Activated CD8-positive, alpha-beta T cell treated with anti-CD3 and anti-CD28 coated beads for 36 hours (primary cell): Measurements from ENCODE around the gene NCAPG2. TPM values are rescaled to one million over a fixed set of nuclear protein-coding genes. Genes with fewer than 3 reads are reported as not detected.

Experiments
- ATAC-seq: fragments of 200-7000 bp; cut with Tn5 transposase; one replicate; pipeline ENCODE4 v1.10.0; 2021; ENCODE audit warnings: mild to moderate bottlenecking, moderate library complexity
- CTCF ChIA-PET: fragments of 350-600 bp; sonication (Branson Sonifier 250); formaldehyde crosslinking; loops from one replicate; lab custom pipeline; 2021; ENCODE audit warnings: antibody characterized with exemption; lab: Charles Lee
- POLR2A ChIA-PET: fragments of 350-600 bp; sonication (Branson Sonifier 250); formaldehyde crosslinking; loops from one replicate; lab custom pipeline; 2021; ENCODE audit warnings: antibody characterized with exemption; lab: Charles Lee
- DNase-seq: peaks from one replicate; pipeline ENCODE4 v3.0.0-alpha.2; 2020
- H3K27ac Mint-ChIP-seq: one replicate; pipeline ENCODE4 v1.8.0; 2021; ENCODE audit warnings: mild to moderate bottlenecking, mixed read lengths
- H3K27me3 Mint-ChIP-seq: one replicate; pipeline ENCODE4 v1.8.0; 2021; ENCODE audit warnings: mixed read lengths
- H3K36me3 Mint-ChIP-seq: one replicate; pipeline ENCODE4 v1.8.0; 2021; ENCODE audit warnings: low read depth, mixed read lengths
- H3K4me1 Mint-ChIP-seq: one replicate; pipeline ENCODE4 v1.8.0; 2021; ENCODE audit warnings: low read depth, mixed read lengths
- H3K4me3 Mint-ChIP-seq: one replicate; pipeline ENCODE4 v1.8.0; 2021; ENCODE audit warnings: mild to moderate bottlenecking, moderate library complexity, mixed read lengths
- H3K9me3 Mint-ChIP-seq: one replicate; pipeline ENCODE4 v1.8.0; 2021; ENCODE audit warnings: mixed read lengths
- intact Hi-C: fragments of 100-400 bp; cut with micrococcal nuclease; formaldehyde crosslinking; loops from one replicate; pipeline ENCODE4 v1.10.0; 2022
- total RNA-seq, 2 experiments: library from RNA; stranded (reverse); gene quantifications; one replicate each; pipeline ENCODE4 v1.2.3, GENCODE V29; 2021
- TF ChIP-seq, protein P1 (sequence below): fragments of 200-600 bp; IDR thresholded peaks from one replicate; pipeline ENCODE4 v1.8.0; 2022; ENCODE audit warnings: antibody characterized with exemption, mild to moderate bottlenecking

The NCAPG2 gene, protein sequence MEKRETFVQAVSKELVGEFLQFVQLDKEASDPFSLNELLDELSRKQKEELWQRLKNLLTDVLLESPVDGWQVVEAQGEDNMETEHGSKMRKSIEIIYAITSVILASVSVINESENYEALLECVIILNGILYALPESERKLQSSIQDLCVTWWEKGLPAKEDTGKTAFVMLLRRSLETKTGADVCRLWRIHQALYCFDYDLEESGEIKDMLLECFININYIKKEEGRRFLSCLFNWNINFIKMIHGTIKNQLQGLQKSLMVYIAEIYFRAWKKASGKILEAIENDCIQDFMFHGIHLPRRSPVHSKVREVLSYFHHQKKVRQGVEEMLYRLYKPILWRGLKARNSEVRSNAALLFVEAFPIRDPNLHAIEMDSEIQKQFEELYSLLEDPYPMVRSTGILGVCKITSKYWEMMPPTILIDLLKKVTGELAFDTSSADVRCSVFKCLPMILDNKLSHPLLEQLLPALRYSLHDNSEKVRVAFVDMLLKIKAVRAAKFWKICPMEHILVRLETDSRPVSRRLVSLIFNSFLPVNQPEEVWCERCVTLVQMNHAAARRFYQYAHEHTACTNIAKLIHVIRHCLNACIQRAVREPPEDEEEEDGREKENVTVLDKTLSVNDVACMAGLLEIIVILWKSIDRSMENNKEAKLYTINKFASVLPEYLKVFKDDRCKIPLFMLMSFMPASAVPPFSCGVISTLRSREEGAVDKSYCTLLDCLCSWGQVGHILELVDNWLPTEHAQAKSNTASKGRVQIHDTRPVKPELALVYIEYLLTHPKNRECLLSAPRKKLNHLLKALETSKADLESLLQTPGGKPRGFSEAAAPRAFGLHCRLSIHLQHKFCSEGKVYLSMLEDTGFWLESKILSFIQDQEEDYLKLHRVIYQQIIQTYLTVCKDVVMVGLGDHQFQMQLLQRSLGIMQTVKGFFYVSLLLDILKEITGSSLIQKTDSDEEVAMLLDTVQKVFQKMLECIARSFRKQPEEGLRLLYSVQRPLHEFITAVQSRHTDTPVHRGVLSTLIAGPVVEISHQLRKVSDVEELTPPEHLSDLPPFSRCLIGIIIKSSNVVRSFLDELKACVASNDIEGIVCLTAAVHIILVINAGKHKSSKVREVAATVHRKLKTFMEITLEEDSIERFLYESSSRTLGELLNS
- 100 to 1,000 TPM; 108 to 113 TPM for total RNA-seq

DNA sequence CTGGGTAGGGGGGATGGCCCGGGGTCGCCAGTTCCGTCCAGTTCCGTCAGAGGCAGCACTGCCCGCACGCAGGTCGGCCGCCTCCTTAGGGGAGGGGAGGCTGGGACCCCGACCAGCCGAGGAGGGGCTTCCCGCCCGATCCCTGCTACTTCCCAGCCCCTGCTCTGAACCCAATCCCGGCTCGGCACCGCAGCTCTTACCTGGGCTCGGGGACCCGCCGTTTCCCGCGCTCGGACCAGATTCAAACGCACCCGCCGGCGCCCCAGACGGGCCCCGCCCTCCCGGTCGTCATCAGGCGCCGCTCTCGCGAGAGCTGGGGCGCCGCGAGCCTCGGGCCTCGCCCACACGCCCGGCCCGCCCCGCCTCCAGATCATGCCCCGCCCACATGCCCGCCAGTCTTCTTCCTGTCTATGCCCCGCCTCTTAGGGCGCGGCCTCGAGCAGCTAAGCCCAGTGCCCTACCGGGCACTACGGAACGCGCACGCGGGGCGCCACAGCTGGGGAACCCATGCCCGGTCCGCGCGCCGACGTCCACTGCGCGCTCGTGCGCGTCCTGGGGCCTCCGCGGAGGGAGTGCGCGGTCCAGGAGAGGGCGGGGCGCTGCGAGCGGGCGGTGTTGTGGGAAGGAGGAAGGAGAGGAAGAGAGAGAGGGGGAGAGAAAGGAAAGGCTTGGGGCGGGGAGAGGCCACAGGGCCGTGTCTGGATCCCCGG lies at the start of gene NCAPG2:
NCAPG2 (minus strand) TSS at position 281 of the 710 bp plus-strand sequence. CDS start 2,905 bp downstream, outside the sequence.
- H3K27ac Mint-ChIP-seq, result peak within 1 kb of the TSS; percentile 89
- H3K4me1 Mint-ChIP-seq, result peaks cover 35% of the 10 kb centered on the region
- TF ChIP-seq, protein P1, sequence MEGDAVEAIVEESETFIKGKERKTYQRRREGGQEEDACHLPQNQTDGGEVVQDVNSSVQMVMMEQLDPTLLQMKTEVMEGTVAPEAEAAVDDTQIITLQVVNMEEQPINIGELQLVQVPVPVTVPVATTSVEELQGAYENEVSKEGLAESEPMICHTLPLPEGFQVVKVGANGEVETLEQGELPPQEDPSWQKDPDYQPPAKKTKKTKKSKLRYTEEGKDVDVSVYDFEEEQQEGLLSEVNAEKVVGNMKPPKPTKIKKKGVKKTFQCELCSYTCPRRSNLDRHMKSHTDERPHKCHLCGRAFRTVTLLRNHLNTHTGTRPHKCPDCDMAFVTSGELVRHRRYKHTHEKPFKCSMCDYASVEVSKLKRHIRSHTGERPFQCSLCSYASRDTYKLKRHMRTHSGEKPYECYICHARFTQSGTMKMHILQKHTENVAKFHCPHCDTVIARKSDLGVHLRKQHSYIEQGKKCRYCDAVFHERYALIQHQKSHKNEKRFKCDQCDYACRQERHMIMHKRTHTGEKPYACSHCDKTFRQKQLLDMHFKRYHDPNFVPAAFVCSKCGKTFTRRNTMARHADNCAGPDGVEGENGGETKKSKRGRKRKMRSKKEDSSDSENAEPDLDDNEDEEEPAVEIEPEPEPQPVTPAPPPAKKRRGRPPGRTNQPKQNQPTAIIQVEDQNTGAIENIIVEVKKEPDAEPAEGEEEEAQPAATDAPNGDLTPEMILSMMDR, result peak; percentile 26
- ATAC-seq, result peak; percentile 98
- H3K27me3 Mint-ChIP-seq, result no peaks in the 10 kb centered on the region
- peak; percentile 98 for DNase-seq
- ChIA-PET CTCF (interaction anchor here (0.8 to 4.0 kb wide), 7 partner anchors 9 to 272 kb away, joined by 3 to 19 read pairs (median 3); no protein-coding TSS in a partner anchor), POLR2A (interaction anchor here (0.7 to 2.8 kb wide), 14 partner anchors 8 to 272 kb away, joined by 3 to 13 read pairs (median 4); partner anchors contain the start of gene DYNC2I1)
- H3K9me3 Mint-ChIP-seq, result peaks cover 6% of the 10 kb centered on the region
- H3K36me3 Mint-ChIP-seq, result peaks cover 28% of the 10 kb centered on the region
- peak within 1 kb of the TSS; percentile 76 for H3K4me3 Mint-ChIP-seq
- intact Hi-C loops, result loop anchor here (5.0 to 10.0 kb wide), 2 partner anchors 113 to 160 kb away; no protein-coding TSS in a partner anchor

DNA sequence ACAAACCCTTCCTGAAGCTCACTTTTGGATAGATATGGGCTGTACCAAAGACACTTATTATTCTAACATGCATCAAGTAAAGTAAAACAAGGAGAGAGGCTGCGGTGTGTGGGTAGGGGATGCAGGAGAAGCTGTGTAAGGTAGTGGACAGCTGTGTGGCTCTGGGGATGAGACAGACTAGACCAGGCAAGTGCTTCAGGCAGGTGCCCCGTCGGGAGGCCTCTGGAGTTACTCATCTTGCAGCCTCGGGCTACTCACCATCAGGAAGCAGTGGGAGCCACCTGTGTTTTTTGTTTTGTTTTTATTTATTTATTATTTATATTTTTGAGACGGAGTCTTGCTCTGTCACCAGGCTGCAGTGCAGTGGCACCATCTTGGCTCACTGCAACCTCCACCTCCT lies 49.3 kb upstream of the NCAPG2 start:
- Mint-ChIP-seq H3K4me1 (peaks cover 5% of the 10 kb centered on the region), H3K4me3 (no peak overlapping the region), H3K27ac (no peak overlapping the region), H3K36me3 (peaks cover 30% of the 10 kb centered on the region), H3K9me3 (no peaks in the 10 kb centered on the region), H3K27me3 (no peaks in the 10 kb centered on the region)
- DNase-seq (no peak), ATAC-seq (no peak)
- intact Hi-C loops, result no loop called here
- TF ChIP-seq, protein P1, result no peak
- ChIA-PET CTCF (interaction anchor here (1.2 to 1.9 kb wide), 2 partner anchors 12 to 223 kb away, joined by 3 to 5 read pairs; no protein-coding TSS in a partner anchor), POLR2A (interaction anchor here (1.4 kb wide), 1 partner anchor 49 kb away, joined by 3 read pairs; the partner anchor contains the start of gene NCAPG2)

DNA sequence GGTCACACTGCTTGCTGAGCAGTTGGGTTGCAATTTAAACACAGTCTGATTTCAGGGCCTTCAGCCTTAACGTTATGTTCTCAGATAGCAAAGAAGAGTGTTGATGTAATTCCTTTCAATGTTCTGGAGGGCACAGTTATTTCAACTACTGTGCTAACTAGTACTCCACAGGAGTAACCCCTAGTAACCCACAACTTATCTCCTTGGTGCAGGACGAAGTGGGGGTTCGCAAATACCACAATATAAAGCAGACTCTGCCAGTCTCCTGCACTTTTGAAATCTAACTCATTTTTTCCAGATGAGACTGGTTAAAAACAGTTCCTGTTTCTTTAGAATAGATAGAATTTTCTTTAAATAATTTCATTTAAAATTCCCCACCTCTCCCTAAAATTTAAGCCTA lies 47.1 kb upstream of the NCAPG2 start:
- ATAC-seq (no peak), DNase-seq (no peak)
- intact Hi-C loops, result no loop called here
- Mint-ChIP-seq H3K36me3 (peaks cover 21% of the 10 kb centered on the region), H3K9me3 (no peaks in the 10 kb centered on the region), H3K27ac (peak overlapping the region; percentile 62), H3K27me3 (no peaks in the 10 kb centered on the region), H3K4me1 (peaks cover 5% of the 10 kb centered on the region), H3K4me3 (no peak overlapping the region)
- TF ChIP-seq, protein P1, result no peak
- ChIA-PET CTCF (no interaction called here), POLR2A (no interaction called here)

DNA sequence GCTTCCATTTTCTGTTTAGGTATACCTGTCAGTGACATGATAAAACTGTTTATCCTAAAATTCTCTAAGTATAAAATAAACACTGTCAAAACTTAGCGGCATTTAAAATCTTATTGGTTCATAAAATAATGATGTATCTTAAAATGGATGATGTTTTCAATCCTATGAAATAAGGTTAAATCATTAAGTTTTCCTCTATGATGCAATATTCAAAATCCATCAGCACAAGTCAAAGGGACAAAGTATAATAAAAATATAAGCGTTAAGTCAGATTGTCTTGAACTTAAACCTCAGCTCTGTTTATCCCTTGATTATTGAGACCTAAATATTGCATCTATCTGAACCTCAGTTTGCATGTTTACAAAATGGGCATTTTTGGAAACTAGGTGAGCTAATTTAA lies 46.6 kb upstream of the NCAPG2 start:
- Mint-ChIP-seq H3K27ac (no peak overlapping the region), H3K4me3 (no peak overlapping the region)
- POLR2A ChIA-PET, result no interaction called here

More for the DNA sequence above, 46.6 kb upstream of the NCAPG2 start:
- Mint-ChIP-seq H3K4me1 (peaks cover 5% of the 10 kb centered on the region), H3K9me3 (no peaks in the 10 kb centered on the region), H3K36me3 (peaks cover 21% of the 10 kb centered on the region), H3K27me3 (no peaks in the 10 kb centered on the region)
- TF ChIP-seq, protein P1, result no peak
- ATAC-seq (no peak), DNase-seq (no peak)
- CTCF ChIA-PET, result no interaction called here
- intact Hi-C loops, result no loop called here
